ENCODE measurements around the gene IFT27.

DNA sequence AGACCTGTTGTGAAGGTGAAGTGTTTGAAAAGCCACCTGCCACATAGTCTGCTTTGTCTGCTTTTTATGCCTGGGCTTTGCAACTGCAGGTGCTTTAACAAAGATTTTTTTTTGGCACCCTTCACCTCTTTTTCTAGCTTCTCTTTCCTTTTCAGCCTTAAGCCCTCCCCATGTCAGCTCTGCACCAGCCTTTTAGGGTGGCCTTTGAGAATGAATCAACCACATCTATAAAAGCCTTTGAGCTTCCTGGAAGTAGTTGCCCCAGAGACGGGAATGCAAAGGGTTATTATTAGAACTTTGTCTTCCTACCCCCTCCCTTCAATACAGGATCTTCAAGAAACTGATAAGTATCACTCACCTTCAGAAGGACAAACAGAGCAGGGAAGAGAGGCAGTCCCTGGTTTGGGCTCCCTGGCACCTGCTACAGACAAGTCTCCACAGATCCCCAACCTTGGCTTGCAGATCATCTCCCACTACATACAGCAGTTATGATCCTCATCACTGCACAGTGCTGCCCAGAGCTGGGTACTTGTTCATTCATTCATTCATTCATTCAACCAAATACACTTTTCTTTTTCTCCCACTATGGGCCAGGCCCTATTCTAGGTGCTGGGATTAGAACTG lies 32.9 kb upstream of the IFT27 start:
- no peak for TF ChIP-seq TAF1 (IDR thresholded peaks at IDR 0.05; ENCODE audit: low read depth)
- TF ChIP-seq EP300 (IDR thresholded peaks at IDR 0.05; ENCODE audit: borderline replicate concordance): no peak
- no peak for TF ChIP-seq MAX (IDR thresholded peaks at IDR 0.05)
- TF ChIP-seq FOXM1 (IDR thresholded peaks at IDR 0.05; ENCODE audit: borderline replicate concordance, low read depth): no peak
- no peak for TF ChIP-seq CEBPB (IDR thresholded peaks at IDR 0.05)
- no peak for TF ChIP-seq ZBTB7A (IDR thresholded peaks at IDR 0.05; ENCODE audit: low read depth)
- no peak for TF ChIP-seq NFIC (IDR thresholded peaks at IDR 0.05)
